AG10803 (cell line): Measurements from ENCODE around the gene MAML3.

Source experiments
- DNase-seq: peaks from one replicate; pipeline ENCODE4 v3.0.0; 2010; ENCODE audit warnings: low read depth
- H3K4me3 ChIP-seq: 2 replicates; pipeline ENCODE4 v1.5.1; 2011; ENCODE audit warnings: mild to moderate bottlenecking, low read length, control low read depth
- TF ChIP-seq, protein P1 (sequence below): conservative IDR thresholded peaks from 2 replicates; pipeline ENCODE4 v1.5.1; 2011; ENCODE audit warnings: mild to moderate bottlenecking, low read length, control low read depth, inconsistent platforms

MAML3 gene

DNA sequence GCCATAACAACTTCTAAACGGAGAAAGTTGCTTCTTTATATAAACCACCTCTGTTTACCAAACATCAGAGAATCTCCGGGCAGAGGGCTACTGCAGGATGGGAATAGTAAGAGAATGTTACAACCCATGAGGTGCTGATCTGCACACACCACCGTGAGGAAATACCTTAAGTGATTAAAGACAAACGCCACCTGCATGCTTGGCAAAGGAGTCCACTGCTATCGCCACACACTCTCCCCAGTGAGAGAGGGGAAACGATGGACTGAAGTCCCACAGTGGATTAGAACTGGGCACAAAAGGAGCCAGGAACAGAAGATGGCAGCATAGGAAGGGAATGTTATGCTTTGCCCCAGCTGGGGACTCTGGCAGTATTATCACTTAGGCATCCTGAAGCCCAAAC is 15.6 kb downstream of the MAML3 start:
- no peak for DNase-seq

DNA sequence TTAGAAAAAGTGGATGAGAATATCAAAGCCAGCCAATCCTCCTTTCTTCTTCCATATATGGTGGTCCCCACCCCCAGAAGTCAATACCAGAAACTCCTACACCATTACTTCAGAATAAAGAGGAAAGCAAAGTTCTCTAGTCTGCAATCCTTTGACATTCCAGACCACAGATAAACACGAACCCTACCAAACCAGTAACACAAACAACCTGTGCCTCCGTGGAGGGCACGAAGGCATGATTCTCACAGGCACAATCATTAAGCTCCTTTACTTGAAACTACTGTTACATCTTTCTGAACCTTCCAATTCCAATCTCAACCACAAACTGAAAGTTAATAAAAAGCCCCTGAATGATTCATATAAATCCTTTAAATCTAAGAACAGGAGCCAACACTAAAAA is 16.3 kb downstream of the MAML3 start:
- TF ChIP-seq, protein P1, sequence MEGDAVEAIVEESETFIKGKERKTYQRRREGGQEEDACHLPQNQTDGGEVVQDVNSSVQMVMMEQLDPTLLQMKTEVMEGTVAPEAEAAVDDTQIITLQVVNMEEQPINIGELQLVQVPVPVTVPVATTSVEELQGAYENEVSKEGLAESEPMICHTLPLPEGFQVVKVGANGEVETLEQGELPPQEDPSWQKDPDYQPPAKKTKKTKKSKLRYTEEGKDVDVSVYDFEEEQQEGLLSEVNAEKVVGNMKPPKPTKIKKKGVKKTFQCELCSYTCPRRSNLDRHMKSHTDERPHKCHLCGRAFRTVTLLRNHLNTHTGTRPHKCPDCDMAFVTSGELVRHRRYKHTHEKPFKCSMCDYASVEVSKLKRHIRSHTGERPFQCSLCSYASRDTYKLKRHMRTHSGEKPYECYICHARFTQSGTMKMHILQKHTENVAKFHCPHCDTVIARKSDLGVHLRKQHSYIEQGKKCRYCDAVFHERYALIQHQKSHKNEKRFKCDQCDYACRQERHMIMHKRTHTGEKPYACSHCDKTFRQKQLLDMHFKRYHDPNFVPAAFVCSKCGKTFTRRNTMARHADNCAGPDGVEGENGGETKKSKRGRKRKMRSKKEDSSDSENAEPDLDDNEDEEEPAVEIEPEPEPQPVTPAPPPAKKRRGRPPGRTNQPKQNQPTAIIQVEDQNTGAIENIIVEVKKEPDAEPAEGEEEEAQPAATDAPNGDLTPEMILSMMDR, result no peak
- peak; percentile 2 for DNase-seq
- no peak overlapping the region for H3K4me3 ChIP-seq

More for the DNA sequence above, 15.6 kb downstream of the MAML3 start:
- TF ChIP-seq, protein P1, result no peak
- H3K4me3 ChIP-seq, result no peak overlapping the region

DNA sequence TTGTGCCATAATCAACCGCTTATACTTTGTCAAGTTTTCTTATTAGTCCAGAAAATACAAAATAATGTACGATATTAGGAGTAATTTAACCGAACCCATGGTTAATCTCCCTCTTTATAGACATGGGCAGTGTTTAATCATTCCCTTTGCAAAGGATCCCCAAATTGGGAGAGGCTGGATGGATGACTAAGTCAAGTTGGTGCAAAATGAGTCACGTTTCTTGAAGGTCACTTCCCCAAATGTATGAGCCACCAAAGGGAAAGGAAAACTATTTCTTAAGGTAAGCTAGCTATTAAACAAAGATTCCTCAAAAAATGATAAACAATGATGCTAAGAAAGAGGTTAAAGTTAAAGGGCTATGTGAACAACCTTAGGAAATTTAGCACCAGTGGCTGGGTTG is 17.5 kb downstream of the MAML3 start:
- TF ChIP-seq, protein P1, result no peak

DNA sequence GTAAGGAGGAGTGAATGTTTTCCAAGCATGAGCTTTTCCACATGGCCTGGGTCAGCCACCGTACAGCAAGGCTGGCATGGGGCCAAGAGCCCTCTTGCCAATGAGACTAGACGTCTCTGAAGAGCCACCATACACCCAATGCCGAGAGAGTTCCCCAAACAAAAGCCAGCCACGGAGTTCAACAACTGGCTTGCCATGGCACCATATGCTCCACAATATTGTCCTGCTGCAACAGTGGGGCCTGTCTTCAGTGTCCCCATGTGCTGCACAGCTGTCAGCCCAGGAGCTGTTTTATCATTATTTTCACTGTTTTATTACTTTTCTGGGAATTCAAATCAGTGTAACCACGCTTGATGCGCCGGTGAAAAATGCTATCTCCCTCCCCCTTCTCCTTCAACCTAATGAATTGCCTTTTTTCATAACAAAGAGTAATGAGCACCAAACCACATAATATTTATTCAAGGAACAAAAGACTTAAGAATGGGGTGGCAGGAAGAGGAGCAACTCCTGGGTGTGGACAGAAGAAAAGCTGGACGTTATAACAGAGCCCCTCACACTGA is 18.4 kb downstream of the MAML3 start:
- TF ChIP-seq, protein P1, result no peak
- DNase-seq, result peak; percentile 75
- H3K4me3 ChIP-seq, result no peak overlapping the region

More for the DNA sequence above, 17.5 kb downstream of the MAML3 start:
- DNase-seq, result peak; percentile 47
- no peak overlapping the region for H3K4me3 ChIP-seq

DNA sequence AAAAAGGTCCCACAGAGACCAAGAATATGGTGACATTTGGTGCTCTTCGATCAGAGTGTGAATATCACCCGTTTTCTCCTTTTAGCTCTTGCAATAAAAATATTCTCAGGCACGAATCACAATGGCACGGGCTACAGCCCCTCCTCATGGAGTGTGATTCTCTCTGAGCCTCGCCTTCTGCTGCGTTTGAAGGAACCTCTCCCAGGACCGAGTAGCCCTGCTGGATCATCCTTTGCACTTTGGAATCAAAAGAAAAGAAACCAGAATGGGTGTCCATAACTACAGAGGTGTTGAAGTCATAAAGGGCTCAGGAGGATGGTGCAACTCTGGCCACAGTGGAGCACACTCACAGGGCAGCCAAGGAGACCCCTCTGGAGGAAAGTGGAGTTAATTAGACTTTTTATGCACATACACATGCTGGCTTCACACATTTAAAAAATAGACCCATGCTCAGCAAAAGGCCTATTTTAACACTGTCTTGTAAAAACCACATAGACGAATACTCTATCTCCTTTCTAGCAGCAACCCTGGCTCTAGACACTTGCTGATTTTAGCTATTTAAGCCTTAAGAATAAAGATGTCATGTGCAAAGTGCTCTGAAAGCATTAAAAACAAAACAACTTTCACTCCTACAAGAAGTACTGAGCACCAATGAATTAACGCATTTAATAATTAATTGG is 19.1 kb downstream of the MAML3 start:
- no peak for DNase-seq
- H3K4me3 ChIP-seq, result no peak overlapping the region
- TF ChIP-seq, protein P1, result no peak

DNA sequence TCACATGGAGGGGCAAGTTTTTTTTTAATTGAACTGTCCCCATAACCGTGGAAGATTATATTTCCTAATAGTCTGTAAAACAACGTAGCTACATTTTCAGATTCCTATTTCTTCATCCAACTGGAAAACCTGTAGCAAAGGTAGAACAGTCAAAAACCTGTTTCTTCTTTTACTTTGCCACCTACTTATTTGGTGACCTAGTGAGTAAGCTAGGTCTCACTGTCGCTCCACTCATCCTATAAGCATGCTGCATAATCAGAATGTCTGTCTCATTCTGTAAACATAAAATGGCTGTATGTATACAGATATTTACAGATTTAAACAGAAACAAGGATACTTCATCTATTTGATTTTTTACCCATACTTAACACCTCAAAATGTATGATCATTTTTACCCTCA is 20.4 kb downstream of the MAML3 start:
- TF ChIP-seq, protein P1, result no peak
- no peak overlapping the region for H3K4me3 ChIP-seq
- DNase-seq, result no peak

DNA sequence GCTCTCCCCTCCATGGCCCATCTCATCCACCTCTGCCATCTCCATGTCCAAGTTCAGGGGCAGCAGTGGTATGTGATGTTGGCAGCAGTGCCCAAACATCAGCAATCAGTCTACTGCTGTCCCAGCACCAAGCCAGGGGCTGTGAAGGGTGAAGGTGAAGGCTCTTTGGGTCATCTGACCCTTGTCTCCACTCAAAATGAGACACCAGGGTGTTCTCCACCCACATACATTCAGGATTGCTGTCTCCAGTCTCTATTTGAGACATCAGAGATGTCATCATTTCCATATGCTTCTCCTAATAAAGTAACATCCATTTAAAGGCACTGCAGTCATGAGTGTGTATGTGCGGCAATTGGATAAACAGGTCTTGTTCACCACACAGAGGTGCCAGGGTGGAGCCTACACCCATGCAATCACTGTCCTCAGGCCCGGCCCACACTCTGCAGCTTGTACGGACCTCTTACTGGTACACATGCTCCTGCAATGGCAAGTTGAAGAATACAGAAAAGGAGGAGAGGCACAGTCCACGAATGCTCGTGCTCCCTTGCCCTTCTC is 22.2 kb downstream of the MAML3 start:
- no peak overlapping the region for H3K4me3 ChIP-seq
- DNase-seq, result no peak
- TF ChIP-seq, protein P1, result no peak
